GM20431 (cell line): ENCODE results near the gene CCDC92.

ENCODE experiments used
- in situ Hi-C: fragments of 300-500 bp; cut with MseI, MboI; formaldehyde crosslinking; loops from one replicate; pipeline ENCODE4 v1.15.0; 2020; ENCODE audit warnings: low sequenced_read_pairs; ENCODE audit not compliant: unreplicated experiment

Gene CCDC92

GRCh38 chr12:123895451-123895850, 77.2 kb downstream of the CCDC92 start:
- in situ Hi-C loops, result no loop called here

GRCh38 chr12:123894823-123895345, 77.7 kb downstream of the CCDC92 start:
- in situ Hi-C loops, result no loop called here

- in situ Hi-C loops, result no loop called here
Observed at GRCh38 chr12:123893276-123893675, 79.4 kb downstream of the CCDC92 start.

GRCh38 chr12:123892853-123893252, 79.8 kb downstream of the CCDC92 start:
- in situ Hi-C loops, result no loop called here

- in situ Hi-C loops, result no loop called here
Observed at GRCh38 chr12:123892180-123892559, 80.5 kb downstream of the CCDC92 start.

GRCh38 chr12:123891516-123892179, 81.0 kb downstream of the CCDC92 start:
- in situ Hi-C loops, result no loop called here

GRCh38 chr12:123891011-123891410, 81.6 kb downstream of the CCDC92 start:
- in situ Hi-C loops, result no loop called here

GRCh38 chr12:123890536-123890902, 82.1 kb downstream of the CCDC92 start:
- in situ Hi-C loops, result no loop called here

- in situ Hi-C loops, result no loop called here
Observed at GRCh38 chr12:123889848-123890535, 82.6 kb downstream of the CCDC92 start.

GRCh38 chr12:123888989-123889388, 83.6 kb downstream of the CCDC92 start:
- in situ Hi-C loops, result no loop called here

- in situ Hi-C loops, result no loop called here
Observed at GRCh38 chr12:123886931-123887582, 85.6 kb downstream of the CCDC92 start.

- in situ Hi-C loops, result no loop called here
Observed at GRCh38 chr12:123886258-123886657, 86.4 kb downstream of the CCDC92 start.
